GM19240 (cell line): Measurements from ENCODE around the gene ZNF324.
"Not testable (repeated sequence)": the region's sequence is repeated elsewhere in the genome, so short reads cannot be mapped to it uniquely, and the experiment has no call there.

Source experiments
- DNase-seq: peaks from one replicate; pipeline ENCODE4 v3.0.0; 2011; ENCODE audit warnings: low spot score; ENCODE audit not compliant: insufficient read length

The ZNF324 gene

GRCh38 chr19:58499021-58499927 lies 32.4 kb downstream of the ZNF324 start:
- DNase-seq, result peak; percentile 89

DNA sequence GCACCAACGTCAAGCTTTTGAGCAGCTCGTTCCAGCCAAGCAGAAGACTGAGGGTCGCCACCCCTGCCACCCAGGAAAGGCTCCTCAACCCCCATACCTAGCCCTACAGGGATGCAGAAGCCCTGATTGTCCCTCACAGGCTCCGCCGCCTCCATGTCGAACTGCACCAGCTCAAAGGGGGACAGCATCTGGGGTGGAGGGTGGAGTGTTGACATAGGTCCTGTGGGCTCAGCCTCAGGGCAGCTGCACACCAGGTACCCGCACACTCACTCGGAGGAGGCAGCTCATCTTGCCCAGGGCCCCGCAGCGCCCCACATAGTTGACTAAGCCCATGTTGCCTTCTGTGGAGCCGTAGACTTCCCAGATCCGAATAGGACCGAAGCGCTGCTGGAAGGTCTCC lies 33.4 kb downstream of the ZNF324 start:
- no peak for DNase-seq

GRCh38 chr19:58507602-58508223 lies 40.8 kb downstream of the ZNF324 start:
- DNase-seq, result not testable (repeated sequence)

DNA sequence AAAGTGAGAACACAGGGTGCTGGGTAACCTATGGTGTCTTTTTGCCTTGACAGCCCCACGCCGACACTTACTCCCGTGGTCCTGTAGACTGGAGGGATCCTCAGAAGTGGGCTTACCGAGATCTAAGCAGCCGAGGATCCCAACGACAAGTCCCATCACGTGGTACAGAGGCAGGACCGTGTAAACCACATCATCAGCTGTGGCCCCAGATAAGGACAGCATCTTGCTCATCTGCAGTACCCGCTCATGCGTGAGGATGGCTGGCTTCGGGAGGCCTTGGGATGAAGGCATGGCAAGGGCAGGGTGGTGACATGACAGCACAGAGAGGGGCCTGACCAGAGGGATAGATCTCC lies 42.8 kb downstream of the ZNF324 start:
- no peak for DNase-seq

- no peak for DNase-seq
Measured at GRCh38 chr19:58510084-58510862, 43.4 kb downstream of the ZNF324 start.

- no peak for DNase-seq
Measured at GRCh38 chr19:58511353-58512208, 44.7 kb downstream of the ZNF324 start, which contains the start of gene SLC27A5. Gene SLC27A5, minus strand, starts transcription at chr19:58511992. Its CDS starts 37 bp downstream, at chr19:58511955.

DNA sequence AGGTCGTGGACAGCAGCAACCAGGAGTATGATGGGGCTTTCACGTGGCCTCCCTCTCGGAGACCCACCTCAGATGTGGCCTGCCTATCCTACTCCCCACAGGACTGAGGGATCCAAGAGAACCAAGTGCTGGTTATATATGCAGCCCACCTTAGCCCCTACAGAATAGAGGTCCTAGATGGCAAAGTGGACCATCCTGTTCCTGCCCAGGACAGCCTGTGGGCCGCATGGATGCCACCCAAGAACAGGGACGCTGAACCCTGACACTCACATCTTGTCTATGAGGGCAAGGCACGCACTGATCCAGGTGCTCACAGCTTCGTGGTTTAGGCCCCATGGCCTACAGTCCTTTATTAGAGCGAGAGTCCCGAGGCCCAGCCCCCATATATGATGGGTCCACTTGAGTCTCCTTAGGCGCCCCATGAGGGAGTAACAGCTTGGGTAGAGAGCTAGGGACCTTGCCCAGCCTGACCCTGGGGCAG lies 46.4 kb downstream of the ZNF324 start:
- no peak for DNase-seq

- peak; percentile 88 for DNase-seq
Measured at GRCh38 chr19:58513694-58514563, 47.0 kb downstream of the ZNF324 start.

DNA sequence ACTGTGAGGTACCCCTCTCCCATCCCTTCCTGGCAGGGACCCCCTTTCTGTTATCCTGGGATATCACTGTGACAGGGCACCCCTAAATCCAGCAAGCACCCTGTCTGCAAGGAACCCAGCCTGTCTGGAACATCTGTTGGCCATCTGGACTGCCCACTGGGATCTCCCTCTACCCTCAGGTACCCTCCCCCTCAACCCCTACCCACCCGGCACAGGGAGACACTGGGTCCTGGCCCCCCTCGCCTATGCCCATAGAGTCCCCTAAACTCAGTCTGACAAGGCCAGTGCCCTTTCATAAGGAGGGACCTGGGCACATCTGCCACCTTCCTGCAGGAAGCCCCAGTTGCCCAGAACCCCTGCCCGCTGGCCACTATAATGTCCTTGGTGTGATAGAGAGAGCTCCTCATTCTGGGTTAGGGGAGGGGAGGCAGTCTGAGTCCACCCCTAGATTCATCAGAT lies 47.7 kb downstream of the ZNF324 start:
- no peak for DNase-seq

DNA sequence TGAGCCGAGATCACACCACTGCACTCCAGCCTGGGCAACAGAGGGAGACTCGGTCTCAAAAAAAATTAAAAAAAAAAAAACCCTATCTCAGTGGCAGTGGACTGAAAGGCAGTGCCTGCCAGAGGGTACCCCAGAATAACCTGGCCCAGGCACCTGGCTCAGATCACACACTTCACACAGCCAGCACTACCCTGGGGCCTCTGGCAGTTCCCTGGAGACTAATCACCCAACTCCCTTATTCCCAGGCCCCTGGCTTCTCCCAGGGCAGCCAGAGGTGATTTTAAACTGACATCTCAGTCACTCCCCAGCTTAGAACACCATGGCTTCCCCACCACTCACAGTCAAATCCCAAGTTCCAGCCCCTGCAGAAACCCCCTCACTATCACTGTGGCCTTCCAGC lies 48.4 kb downstream of the ZNF324 start:
- no peak for DNase-seq

GRCh38 chr19:58516246-58516836 lies 49.5 kb downstream of the ZNF324 start:
- no peak for DNase-seq

GRCh38 chr19:58516964-58517833 lies 50.3 kb downstream of the ZNF324 start:
- DNase-seq, result no peak

GRCh38 chr19:58518256-58519086 lies 51.6 kb downstream of the ZNF324 start:
- DNase-seq, result no peak

DNA sequence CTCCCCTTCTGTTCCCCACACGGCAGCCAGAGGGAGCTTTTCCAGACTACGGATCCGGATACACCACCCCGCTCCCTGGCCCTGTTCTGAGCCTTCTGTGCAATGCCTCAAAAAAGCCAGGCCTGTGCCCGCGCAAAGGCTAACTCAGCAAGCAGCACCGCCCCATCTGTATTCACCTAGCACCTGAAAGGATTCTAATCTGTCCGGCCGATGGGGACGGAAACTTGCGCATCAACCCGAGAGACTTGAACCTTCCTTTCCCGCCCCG lies 52.1 kb downstream of the ZNF324 start:
- DNase-seq, result peak; percentile 35

- peak; percentile 75 for DNase-seq
Measured at GRCh38 chr19:58519355-58520256, 52.7 kb downstream of the ZNF324 start, which contains the start of gene ZBTB45. Gene ZBTB45, minus strand, starts transcription at chr19:58519810. Its CDS starts 2,137 bp downstream, at chr19:58517673.

- DNase-seq, result no peak
Measured at GRCh38 chr19:58520257-58520599, 53.3 kb downstream of the ZNF324 start.

DNA sequence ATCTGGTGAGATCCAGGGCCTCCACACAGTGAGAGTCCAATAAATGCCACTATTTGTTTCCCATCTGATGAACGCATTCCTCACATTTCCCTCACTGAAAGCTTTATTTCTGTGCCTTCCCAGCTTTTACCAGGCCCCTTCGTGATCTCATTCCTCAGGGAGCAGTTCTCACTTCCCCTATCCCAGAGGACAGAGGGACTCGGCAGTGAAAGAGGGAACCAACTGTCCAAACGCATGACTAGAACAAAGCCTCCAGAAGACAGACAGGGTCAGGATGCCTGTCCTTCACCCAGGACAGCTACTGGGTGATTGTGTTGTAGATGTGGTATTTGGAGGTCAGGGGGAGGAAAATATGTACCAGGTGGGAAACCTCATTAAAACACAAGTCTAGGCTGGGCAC lies 54.8 kb downstream of the ZNF324 start:
- no peak for DNase-seq
